Stimulated activated CD4-positive, alpha-beta T cell treated with anti-CD3 and anti-CD28 coated beads, Interleukin-12 subunit alpha, Interleukin-12 subunit beta, amount 100 ng/mL, for 4 hours (primary cell): ENCODE results near the gene HSP90AB1.
A peak's percentile ranks its signal among the peaks of the same experiment; 100 is the strongest.

Experiments
- DNase-seq: peaks from one replicate; pipeline ENCODE4 v3.0.0-alpha.2; 2020

The HSP90AB1 gene

DNA sequence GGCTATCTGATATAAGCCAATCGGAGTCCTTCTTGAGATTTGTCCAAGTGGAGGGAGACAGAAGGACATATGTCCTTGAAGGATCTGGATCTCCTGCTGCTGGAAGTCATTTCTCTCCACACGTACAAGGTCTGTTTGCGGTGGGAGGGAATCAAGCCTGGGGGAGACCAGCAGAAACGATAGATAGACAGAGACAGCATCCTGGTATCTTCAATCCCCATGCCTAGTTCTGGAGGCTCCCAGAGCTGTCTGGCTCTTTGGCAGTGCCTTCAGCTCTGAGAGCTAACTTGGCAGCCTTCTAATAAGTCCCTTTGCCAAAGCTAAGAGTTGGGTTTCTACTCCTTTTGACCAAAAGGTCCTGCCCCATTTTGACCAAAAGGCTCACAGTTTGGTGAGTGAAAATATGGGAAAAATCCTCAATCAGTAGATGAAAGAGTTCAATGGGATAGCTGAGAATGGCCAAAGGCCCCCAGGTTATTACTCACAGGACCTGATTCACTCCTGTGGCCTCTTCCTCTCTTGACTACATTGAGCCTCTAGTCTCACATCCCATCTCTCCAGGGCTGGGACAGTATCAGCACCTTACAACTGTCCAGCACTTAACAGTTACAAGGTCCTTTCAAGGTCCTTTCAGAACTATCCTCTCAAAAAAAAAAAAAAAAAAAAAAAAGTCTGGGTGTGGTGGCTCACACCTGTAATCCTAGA lies 45.9 kb downstream of the HSP90AB1 start:
- DNase-seq = no peak

DNA sequence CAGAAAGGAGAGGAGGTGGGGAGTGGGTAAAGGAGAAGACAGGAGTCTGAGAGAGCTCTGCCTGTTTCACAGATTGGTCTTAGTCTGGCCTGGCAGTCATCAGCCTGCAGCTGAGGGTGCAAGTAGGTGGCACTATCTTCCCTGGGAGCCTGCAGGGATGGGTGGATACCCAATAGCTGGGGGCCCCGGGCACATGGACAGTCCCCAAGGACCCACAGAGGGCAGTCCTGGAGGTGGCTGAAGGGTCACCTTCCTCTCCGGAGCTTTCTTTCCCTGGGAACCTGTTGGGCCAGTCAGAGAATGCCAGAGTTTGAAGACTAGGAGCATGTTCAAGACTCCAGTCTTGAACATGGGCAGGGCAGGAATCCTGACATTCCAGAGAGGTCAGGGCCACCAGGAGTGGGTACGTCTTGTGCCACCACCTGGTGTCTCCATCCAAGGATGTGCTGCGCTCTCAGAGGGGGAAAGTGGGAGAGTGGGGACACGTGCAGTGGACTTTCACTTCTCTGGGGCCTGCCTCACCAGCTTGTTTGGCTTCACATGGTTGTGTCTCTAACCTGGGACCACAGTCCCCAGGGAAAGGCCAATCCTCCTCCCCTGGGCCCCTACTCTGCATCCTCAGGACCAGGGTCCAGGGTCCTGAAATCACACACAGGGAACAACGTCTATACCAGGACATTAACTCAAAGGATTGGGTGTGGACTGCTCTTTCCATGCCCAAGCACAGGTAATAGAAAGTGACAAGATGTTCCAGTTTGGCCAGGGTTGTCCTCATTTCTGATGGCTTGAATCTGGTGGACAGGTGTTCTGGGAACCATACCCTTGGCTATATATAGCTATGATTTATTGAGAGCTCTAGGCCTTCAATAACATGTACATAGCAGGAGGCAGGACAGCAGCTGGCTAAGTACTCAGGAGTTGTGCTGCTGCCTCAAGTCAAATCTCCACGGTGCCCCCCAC lies 48.2 kb downstream of the HSP90AB1 start:
- no peak for DNase-seq

DNA sequence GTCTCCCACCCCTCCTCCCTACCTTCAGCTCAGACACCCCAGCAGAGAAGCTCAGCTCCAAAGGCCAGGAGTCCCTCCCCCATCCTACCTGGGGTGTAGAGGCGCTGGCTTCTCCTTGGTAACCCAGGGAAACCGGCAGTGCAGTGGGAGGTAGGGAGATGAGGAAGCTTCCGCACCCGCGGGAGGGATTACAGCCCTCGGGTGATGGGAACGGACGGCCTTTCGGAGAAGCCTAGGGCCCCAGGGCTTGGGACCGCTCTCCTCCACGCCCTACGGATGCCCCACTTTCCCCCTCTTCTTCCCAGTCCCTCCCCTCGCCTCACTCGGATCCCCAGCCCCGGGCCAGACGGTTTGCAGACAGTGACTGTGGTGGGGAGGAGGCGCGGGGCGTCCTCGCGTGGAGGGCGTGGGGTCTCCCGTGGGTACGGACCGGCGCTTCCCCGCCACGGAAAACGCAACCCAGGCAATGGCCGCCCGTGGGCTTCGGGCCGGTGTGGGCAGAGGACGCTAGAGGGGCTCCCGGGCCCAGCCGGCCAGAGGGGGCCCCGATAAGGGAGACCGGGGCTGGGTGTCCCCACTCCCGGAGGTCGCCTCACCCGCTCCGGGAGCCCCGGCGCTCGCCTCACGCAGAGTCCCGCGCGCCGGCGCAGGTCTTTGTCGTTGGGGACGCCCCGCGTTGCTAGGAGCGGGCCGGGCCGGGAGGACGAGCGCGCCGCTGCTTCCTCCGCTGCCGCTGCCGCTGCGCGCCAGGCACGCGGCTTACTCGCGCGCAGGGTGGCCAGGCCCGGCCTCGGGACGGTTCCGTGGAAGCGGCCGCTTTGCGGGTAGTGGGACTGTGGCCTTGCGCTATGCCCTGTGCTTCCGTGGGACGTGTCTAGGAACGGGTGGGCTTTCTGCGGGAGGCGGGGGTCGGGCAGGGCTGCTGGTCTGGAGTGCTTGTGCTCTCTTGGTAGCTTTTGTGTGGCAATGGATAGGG lies 50.5 kb downstream of the HSP90AB1 start:
- DNase-seq = peak; percentile 52

- no peak for DNase-seq
These were observed 51.3 kb downstream of the HSP90AB1 start for GRCh38 chr6:44298055-44298803.

DNA sequence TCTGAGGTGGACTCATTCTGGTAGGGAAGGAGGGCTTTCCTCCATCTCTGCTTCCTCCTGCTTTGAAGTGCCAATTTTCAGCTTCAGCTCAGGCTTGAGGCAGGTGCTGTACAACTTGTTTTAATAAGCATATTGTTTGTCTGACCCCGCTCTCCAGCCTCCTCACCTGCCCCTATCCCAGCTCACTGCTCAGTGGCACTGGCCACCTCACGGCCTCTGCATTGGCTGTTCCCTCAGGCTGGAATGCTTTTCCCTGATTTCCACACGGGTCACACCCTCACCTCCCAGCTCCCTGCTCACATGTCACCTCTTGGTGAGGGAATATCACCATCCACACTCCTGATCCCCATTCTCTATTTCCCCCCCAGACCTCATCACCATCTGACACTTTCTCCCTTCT lies 52.0 kb downstream of the HSP90AB1 start:
- DNase-seq = no peak

DNA sequence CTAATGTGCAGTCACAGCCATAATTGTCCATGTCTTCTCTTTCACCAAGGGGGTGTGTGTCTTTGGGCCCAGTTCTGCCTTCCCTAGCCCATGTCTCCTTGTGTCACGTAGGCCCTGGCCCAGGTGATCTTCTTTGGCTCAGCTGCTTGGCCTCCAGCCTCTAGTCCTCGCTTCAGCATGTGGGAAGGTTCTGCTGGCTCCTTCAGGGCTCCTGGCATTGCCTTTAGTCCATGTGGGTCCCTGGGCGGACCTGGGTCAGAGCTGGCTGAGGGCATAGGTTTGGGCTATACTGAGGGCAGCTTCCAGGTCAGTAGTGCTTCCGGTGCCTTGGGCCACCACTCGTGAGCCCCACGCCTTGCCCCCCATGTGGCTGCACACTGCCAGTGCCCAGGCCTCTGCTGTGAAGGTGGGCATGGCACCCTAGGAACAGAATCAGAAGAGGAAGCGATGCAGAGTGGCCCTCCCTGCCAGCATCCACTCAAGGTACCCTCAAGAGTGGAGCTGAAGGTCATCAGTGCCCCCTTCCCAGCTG lies 53.5 kb downstream of the HSP90AB1 start:
- no peak for DNase-seq

DNA sequence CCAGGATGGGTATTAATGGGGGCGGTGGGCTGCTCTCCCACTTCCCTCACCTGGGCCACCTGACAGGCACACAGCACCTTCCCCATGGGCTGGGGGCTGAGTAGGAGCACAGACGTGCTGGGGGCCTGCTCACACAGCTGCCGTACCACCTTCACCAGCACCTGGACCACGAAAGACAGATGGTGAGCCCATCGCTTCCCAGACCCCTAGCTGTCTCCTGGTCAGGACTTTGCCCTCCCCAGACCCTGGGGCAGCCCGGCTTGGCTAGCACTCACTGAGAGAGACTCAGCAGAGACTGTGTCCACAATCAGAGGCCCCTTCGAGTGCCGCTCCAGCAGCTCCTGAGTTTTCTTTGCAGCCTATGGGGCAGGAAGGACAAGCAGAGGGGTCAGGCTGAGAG lies 54.2 kb downstream of the HSP90AB1 start:
- no peak for DNase-seq

- no peak for DNase-seq
These were observed 55.1 kb downstream of the HSP90AB1 start for GRCh38 chr6:44301782-44302564.

DNA sequence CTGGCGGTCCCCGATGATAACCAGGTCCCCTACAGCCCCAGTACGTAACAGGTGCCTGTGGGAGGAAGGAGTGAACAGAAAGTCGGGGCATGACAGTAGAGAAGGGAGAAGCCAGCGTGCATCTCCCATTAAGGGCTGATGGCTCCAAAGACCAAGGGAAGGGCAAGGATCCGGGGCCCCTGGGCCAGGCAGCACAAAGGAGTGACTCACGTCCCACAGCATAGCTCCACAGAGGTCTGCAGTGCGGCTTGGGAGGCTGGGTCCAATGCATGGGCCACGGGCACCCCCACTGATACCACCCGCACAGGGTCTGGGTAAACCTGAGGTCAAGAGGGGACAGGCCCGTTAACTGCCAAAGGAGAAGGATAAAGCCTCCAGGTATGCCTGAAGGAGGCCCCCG lies 56.0 kb downstream of the HSP90AB1 start:
- DNase-seq = no peak
